HCT116 (cell line): ENCODE measurements around the gene CERK. TPM values are rescaled to one million over a fixed set of nuclear protein-coding genes. Genes with fewer than 3 reads are reported as not detected.

Source experiments
- ATAC-seq: fragments of 200-7000 bp; cut with Tn5 transposase; 2 replicates; pipeline ENCODE4 v1.9.1; 2020; ENCODE audit warnings: mild to moderate bottlenecking, moderate library complexity
- BruUV-seq: library from RNA; stranded (reverse); fragments of 400-500 nt; replicated peaks from 2 replicates; lab custom pipeline; 2021; lab: Mats Ljungman, UMichigan
- CTCF ChIA-PET: fragments of 300-600 bp; sonication (Branson Sonifier 250); formaldehyde crosslinking; loops from one replicate; lab custom pipeline; 2021; ENCODE audit warnings: antibody characterized with exemption; lab: Charles Lee
- POLR2A ChIA-PET: fragments of 300-600, 350-600 bp; sonication (Branson Sonifier 250); formaldehyde crosslinking; loops from one replicate; lab custom pipeline; 2021; ENCODE audit warnings: antibody characterized with exemption; lab: Charles Lee
- RAD21 ChIA-PET, 2 experiments: fragments of 300-600 bp; sonication (Branson Sonifier 250); formaldehyde crosslinking; loops; one replicate each; lab custom pipeline; 2023; ENCODE audit warnings: low total read pairs in 2 of 2; ENCODE audit not compliant: uncharacterized antibody in 2 of 2, unreplicated experiment in 2 of 2, low non-redundant PET in 1 of 2; lab: Charles Lee
- DNase-seq: peaks from one replicate; pipeline ENCODE4 v3.0.0-alpha.2; 2010; ENCODE audit warnings: low read depth, low spot score
- H2AFZ ChIP-seq: fragments of 200-600 bp; shearing (Covaris generic), sonication (generic); 2 replicates; pipeline ENCODE4 v1.6.1; 2017; ENCODE audit warnings: low read depth, mixed run types, mixed read lengths, antibody characterized with exemption, low read length; ENCODE audit not compliant: poor library complexity, severe bottlenecking
- H3K27ac ChIP-seq: 2 replicates; pipeline ENCODE4 v1.5.1; 2012; ENCODE audit warnings: low read depth, low read length
- H3K27me3 ChIP-seq: fragments of 200-600 bp; sonication (generic); 2 replicates; pipeline ENCODE4 v1.6.1; 2016; ENCODE audit warnings: mixed run types, low read length, mixed read lengths; ENCODE audit not compliant: insufficient read depth
- H3K36me3 ChIP-seq, 2 experiments: fragments of 200-500 bp in 1 of 2; fragments of 200-600 bp in 1 of 2; sonication (Bioruptor generic) in 1 of 2; sonication (generic) in 1 of 2; 2 replicates each; pipeline versions ENCODE4 v1.5.1 to v1.6.1; 2014 to 2016; ENCODE audit warnings: low read length in 2 of 2, inconsistent platforms in 1 of 2, mixed read lengths in 1 of 2, mixed run types in 1 of 2; ENCODE audit not compliant: insufficient read depth in 2 of 2, control insufficient read depth in 1 of 2
- H3K4me1 ChIP-seq, 2 experiments: fragments of 200-600 bp in 1 of 2; sonication (generic) in 1 of 2; 2 replicates each; pipeline versions ENCODE4 v1.5.1 to v1.6.1; 2012 to 2017; ENCODE audit warnings: low read length in 2 of 2, inconsistent platforms in 1 of 2, mild to moderate bottlenecking in 1 of 2, mixed read lengths in 1 of 2, mixed run types in 1 of 2, moderate library complexity in 1 of 2; ENCODE audit not compliant: insufficient read depth in 2 of 2, control insufficient read depth in 1 of 2
- H3K4me2 ChIP-seq: fragments of 200-600 bp; sonication (generic); 2 replicates; pipeline ENCODE4 v1.6.1; 2017; ENCODE audit warnings: mixed run types, low read length, mixed read lengths
- H3K4me3 ChIP-seq, 2 experiments: fragments of 200-600 bp in 1 of 2; sonication (generic) in 1 of 2; replicated peaks in 1 of 2; 2 replicates each; pipeline ENCODE4 v1.5.1; 2011 to 2016; ENCODE audit warnings: low read length in 2 of 2, control low read depth in 1 of 2, low read depth in 1 of 2, mild to moderate bottlenecking in 1 of 2, mixed read lengths in 1 of 2, mixed run types in 1 of 2
- H3K79me2 ChIP-seq: fragments of 200-600 bp; sonication (generic); 2 replicates; pipeline ENCODE4 v1.6.1; 2017; ENCODE audit warnings: mild to moderate bottlenecking, mixed run types, low read length, moderate library complexity, mixed read lengths; ENCODE audit not compliant: insufficient read depth
- H3K9ac ChIP-seq: fragments of 200-600 bp; sonication (generic); 2 replicates; pipeline ENCODE4 v1.6.1; 2016; ENCODE audit warnings: low read length, mixed read lengths
- H3K9me2 ChIP-seq: fragments of 200-600 bp; sonication (generic), shearing (Covaris generic); 2 replicates; pipeline ENCODE4 v1.6.1; 2017; ENCODE audit warnings: mixed run types, mild to moderate bottlenecking, moderate library complexity; ENCODE audit not compliant: insufficient read depth
- H3K9me3 ChIP-seq, 2 experiments: fragments of 200-500 bp in 1 of 2; fragments of 200-600 bp in 1 of 2; sonication (Bioruptor generic) in 1 of 2; sonication (generic) in 1 of 2; 2 replicates each; pipeline ENCODE4 v1.6.1; 2014 to 2017; ENCODE audit warnings: low read length in 2 of 2, mixed read lengths in 2 of 2, inconsistent platforms in 1 of 2, low read depth in 1 of 2, mild to moderate bottlenecking in 1 of 2, mixed run types in 1 of 2, moderate library complexity in 1 of 2; ENCODE audit not compliant: control insufficient read depth in 1 of 2, insufficient read depth in 1 of 2
- H4K20me1 ChIP-seq: fragments of 200-600 bp; sonication (generic), shearing (Covaris generic); 2 replicates; pipeline ENCODE4 v1.6.1; 2017; ENCODE audit warnings: mixed run types, mild to moderate bottlenecking, moderate library complexity; ENCODE audit not compliant: insufficient read depth
- ATF3 ChIP-seq: IDR thresholded peaks from 2 replicates; pipeline ENCODE4 v1.6.1; 2012
- CTCF ChIP-seq, 3 experiments: fragments of 200-600 bp in 1 of 3; sonication (generic) in 1 of 3; IDR thresholded peaks in 2 of 3; conservative IDR thresholded peaks in 1 of 3; 2 replicates each; pipeline ENCODE4 v1.5.1; 2012 to 2017; ENCODE audit warnings: low read depth in 2 of 3, low read length in 2 of 3, antibody characterized with exemption in 1 of 3, borderline replicate concordance in 1 of 3, control low read depth in 1 of 3, mild to moderate bottlenecking in 1 of 3, mixed read lengths in 1 of 3, mixed run types in 1 of 3, moderate library complexity in 1 of 3; ENCODE audit not compliant: insufficient read depth in 1 of 3
- EZH2phosphoT487 ChIP-seq: fragments of 200-600 bp; IDR thresholded peaks from 2 replicates; pipeline ENCODE4 v1.6.1; 2018; ENCODE audit warnings: antibody characterized with exemption, borderline replicate concordance
- FOSL1 ChIP-seq: IDR thresholded peaks from 2 replicates; pipeline ENCODE4 v1.6.1; 2012; ENCODE audit warnings: low read depth
- RAD21 ChIP-seq: IDR thresholded peaks from 2 replicates; pipeline ENCODE4 v1.6.1; 2012; ENCODE audit warnings: low read depth, mild to moderate bottlenecking
- REST ChIP-seq: IDR thresholded peaks from 2 replicates; pipeline ENCODE4 v1.6.1; 2012; ENCODE audit warnings: low read depth
- SIN3A ChIP-seq: IDR thresholded peaks from 2 replicates; pipeline ENCODE4 v1.6.1; 2012; ENCODE audit warnings: low read depth
- SRF ChIP-seq: IDR thresholded peaks from 2 replicates; pipeline ENCODE4 v1.6.1; 2012; ENCODE audit warnings: low read depth
- ZFX ChIP-seq: fragments of 450-650 bp; IDR thresholded peaks from 2 replicates; pipeline ENCODE4 v1.6.1; 2017
- intact Hi-C: fragments of 100-400 bp; cut with micrococcal nuclease; formaldehyde crosslinking; loops from 2 replicates; pipeline ENCODE4 v1.10.0; 2022
- total RNA-seq: library from RNA; stranded (reverse); gene quantifications from one replicate; pipeline ENCODE4 v1.2.1, GENCODE V29; 2021; ENCODE audit not compliant: unreplicated experiment

CERK gene
- total RNA-seq, 1 experiment from 2014 or later = 35.0 TPM

- H4K20me1 ChIP-seq = no peaks in the 10 kb centered on the region
- no peaks in the 10 kb centered on the region for H3K9me2 ChIP-seq
- POLR2A ChIA-PET = no interaction called here
- ATAC-seq = no peak
- no peak overlapping the region for H3K4me3 ChIP-seq
- no peaks in the 10 kb centered on the region for H3K9me3 ChIP-seq
- no peaks in the 10 kb centered on the region for H3K79me2 ChIP-seq
- CTCF ChIA-PET = no interaction called here
- H2AFZ ChIP-seq = no peak overlapping the region
- peaks cover 12 to 18% of the 10 kb centered on the region in 2 experiments for H3K4me1 ChIP-seq
- H3K27me3 ChIP-seq = no peaks in the 10 kb centered on the region
- no TSS peak for BruUV-seq
- no peak overlapping the region for H3K9ac ChIP-seq
- TF ChIP-seq SIN3A (no peak), ZFX (no peak), REST (no peak)
- TF ChIP-seq, all 23 proteins: peak for 0
- Histone ChIP-seq H3K36me3 (no peaks in the 10 kb centered on the region), H3K27ac (peak overlapping the region; percentile 22; the same call in 1 of the 2 replicates), H3K4me2 (no peak overlapping the region)
- RAD21 ChIA-PET = no interaction called here
- DNase-seq = no peak
- intact Hi-C loops = no loop called here
Measured at GRCh38 chr22:46636221-46637002, 101.6 kb downstream of the CERK start.

GRCh38 chr22:46635756-46636155 is 102.3 kb downstream of the CERK start:
- Histone ChIP-seq H3K79me2 (no peaks in the 10 kb centered on the region), H3K27me3 (no peaks in the 10 kb centered on the region), H4K20me1 (no peaks in the 10 kb centered on the region), H3K27ac (no peak overlapping the region; the same call in 1 of the 2 replicates), H3K9me2 (no peaks in the 10 kb centered on the region), H3K4me1 (peaks cover 12 to 21% of the 10 kb centered on the region in 2 experiments), H3K36me3 (no peaks in the 10 kb centered on the region), H3K4me2 (no peak overlapping the region), H3K9me3 (no peaks in the 10 kb centered on the region), H3K9ac (no peak overlapping the region), H3K4me3 (no peak overlapping the region), H2AFZ (no peak overlapping the region)
- RAD21 ChIA-PET = no interaction called here
- TF ChIP-seq RAD21 (no peak), CTCF (IDR thresholded peaks at IDR 0.05 in 2 of 3, conservative IDR thresholded peaks at IDR 0.05 in 1 of 3; ENCODE audit: borderline replicate concordance in 1 of 3, insufficient read depth in 1 of 3, low read depth in 2 of 3, low read length in 2 of 3) (peak in 2 of 3 experiments; percentile 24 to 28; a peak in 3 of 6 replicates), EZH2phosphoT487 (no peak), SRF (no peak), FOSL1 (no peak), ATF3 (no peak)
- ATAC-seq (peak; percentile 70), DNase-seq (no peak)
- CTCF ChIA-PET = no interaction called here
- intact Hi-C loops = no loop called here
- BruUV-seq = no TSS peak
- POLR2A ChIA-PET = no interaction called here
